Activated CD4-positive, alpha-beta memory T cell treated with anti-CD3 and anti-CD28 coated beads for 36 hours (primary cell): ENCODE data around the gene SORCS1. TPM values are rescaled to one million over a fixed set of nuclear protein-coding genes. Genes with fewer than 3 reads are reported as not detected.

Experiments
- CTCF ChIA-PET: fragments of 350-600 bp; sonication (Branson Sonifier 250); formaldehyde crosslinking; loops from one replicate; lab custom pipeline; 2021; ENCODE audit warnings: antibody characterized with exemption, inconsistent platforms; lab: Charles Lee
- POLR2A ChIA-PET: fragments of 350-600 bp; sonication (Branson Sonifier 250); formaldehyde crosslinking; loops from one replicate; lab custom pipeline; 2021; ENCODE audit warnings: antibody characterized with exemption; lab: Charles Lee
- DNase-seq: peaks from one replicate; pipeline ENCODE4 v3.0.0-alpha.2; 2020
- H3K27ac Mint-ChIP-seq: one replicate; pipeline ENCODE4 v1.8.0; 2021; ENCODE audit warnings: mixed read lengths
- H3K27me3 Mint-ChIP-seq: one replicate; pipeline ENCODE4 v1.8.0; 2021; ENCODE audit warnings: mixed read lengths
- H3K36me3 Mint-ChIP-seq: one replicate; pipeline ENCODE4 v1.8.0; 2021; ENCODE audit warnings: mixed read lengths
- H3K4me1 Mint-ChIP-seq: one replicate; pipeline ENCODE4 v1.8.0; 2021; ENCODE audit warnings: low read depth, mixed read lengths
- H3K4me3 Mint-ChIP-seq: one replicate; pipeline ENCODE4 v1.8.0; 2021; ENCODE audit warnings: mild to moderate bottlenecking, mixed read lengths
- H3K9me3 Mint-ChIP-seq: one replicate; pipeline ENCODE4 v1.8.0; 2021; ENCODE audit warnings: mixed read lengths
- intact Hi-C: fragments of 100-400 bp; cut with micrococcal nuclease; formaldehyde crosslinking; loops from one replicate; pipeline ENCODE4 v1.15.1; 2023
- total RNA-seq, 2 experiments: library from RNA; stranded (reverse); gene quantifications; one replicate each; pipeline ENCODE4 v1.2.3, GENCODE V29; 2021

The SORCS1 gene
- total RNA-seq, 2 experiments from 2014 or later = not detected

DNA sequence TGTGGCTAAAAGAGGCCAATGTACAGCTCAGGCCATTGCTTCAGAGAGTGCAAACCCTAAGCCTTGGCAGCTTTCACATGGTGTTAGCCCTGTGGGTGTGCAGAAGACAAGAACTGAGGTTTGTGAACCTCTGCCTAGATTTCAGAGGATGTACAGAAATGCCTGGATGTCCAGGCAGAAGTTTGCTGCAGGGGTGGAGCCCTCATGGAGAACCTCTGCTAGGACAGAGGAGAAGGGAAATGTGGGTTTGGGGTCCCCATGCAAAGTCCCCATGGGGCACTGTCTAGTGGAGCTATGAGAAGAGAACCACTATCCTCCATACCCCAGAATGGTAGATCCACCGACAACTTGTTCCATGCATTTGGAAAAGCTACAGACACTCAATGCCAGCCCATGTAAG lies 12.4 kb downstream of the SORCS1 start:
- ChIA-PET CTCF (no interaction called here), POLR2A (no interaction called here)
- peaks cover 42% of the 10 kb centered on the region for H3K9me3 Mint-ChIP-seq
- DNase-seq = no peak
- H3K4me1 Mint-ChIP-seq = no peaks in the 10 kb centered on the region
- H3K27me3 Mint-ChIP-seq = no peaks in the 10 kb centered on the region
- no peak overlapping the region for H3K27ac Mint-ChIP-seq
- H3K4me3 Mint-ChIP-seq = no peak overlapping the region
- H3K36me3 Mint-ChIP-seq = no peaks in the 10 kb centered on the region
- intact Hi-C loops = no loop called here

DNA sequence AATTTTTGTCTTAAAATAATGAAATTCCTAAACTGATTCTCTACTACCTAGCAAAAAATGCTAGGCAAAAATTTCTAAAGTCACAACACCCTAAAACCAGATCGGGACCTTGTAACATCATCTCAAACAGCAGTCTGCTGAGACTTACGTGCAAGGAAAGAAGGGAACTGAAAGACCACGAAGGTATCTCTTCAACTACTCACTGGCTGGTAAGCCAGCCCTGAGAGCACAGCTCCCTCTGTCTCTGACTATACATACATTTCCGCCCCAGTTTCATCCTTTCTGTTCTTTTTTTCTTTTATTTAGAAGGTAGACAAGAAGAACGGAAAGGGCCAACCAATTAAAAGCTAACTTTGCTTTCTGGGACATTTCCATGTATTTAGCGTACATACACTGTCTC lies 15.6 kb downstream of the SORCS1 start:
- Mint-ChIP-seq H3K9me3 (peaks cover 52% of the 10 kb centered on the region), H3K4me1 (no peaks in the 10 kb centered on the region), H3K4me3 (no peak overlapping the region), H3K27ac (no peak overlapping the region), H3K27me3 (no peaks in the 10 kb centered on the region), H3K36me3 (no peaks in the 10 kb centered on the region)
- intact Hi-C loops = no loop called here
- POLR2A ChIA-PET = no interaction called here
- DNase-seq = no peak
- CTCF ChIA-PET = no interaction called here

DNA sequence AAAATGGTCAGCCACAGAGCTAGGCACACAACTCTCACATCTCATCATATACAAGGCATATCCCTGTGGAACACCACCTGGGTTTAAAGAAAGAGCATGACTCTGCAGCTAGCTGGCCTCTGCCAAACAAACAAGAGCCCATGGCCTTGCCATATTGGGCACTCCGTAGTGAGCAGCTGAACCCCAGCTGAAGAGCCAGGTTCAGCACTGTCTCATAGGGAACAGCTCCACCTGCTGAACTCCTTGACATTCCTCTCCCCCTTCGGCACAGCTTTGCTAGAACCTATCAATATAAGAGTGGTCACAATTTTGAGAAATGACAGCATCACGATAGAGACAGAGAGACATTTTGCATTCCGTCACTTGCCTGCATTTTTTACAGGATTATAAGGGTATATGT lies 20.0 kb downstream of the SORCS1 start:
- Mint-ChIP-seq H3K4me1 (no peaks in the 10 kb centered on the region), H3K9me3 (peaks cover 19% of the 10 kb centered on the region), H3K4me3 (no peak overlapping the region), H3K27me3 (no peaks in the 10 kb centered on the region), H3K27ac (no peak overlapping the region), H3K36me3 (no peaks in the 10 kb centered on the region)
- intact Hi-C loops = no loop called here
- CTCF ChIA-PET = no interaction called here
- POLR2A ChIA-PET = no interaction called here
- DNase-seq = no peak

DNA sequence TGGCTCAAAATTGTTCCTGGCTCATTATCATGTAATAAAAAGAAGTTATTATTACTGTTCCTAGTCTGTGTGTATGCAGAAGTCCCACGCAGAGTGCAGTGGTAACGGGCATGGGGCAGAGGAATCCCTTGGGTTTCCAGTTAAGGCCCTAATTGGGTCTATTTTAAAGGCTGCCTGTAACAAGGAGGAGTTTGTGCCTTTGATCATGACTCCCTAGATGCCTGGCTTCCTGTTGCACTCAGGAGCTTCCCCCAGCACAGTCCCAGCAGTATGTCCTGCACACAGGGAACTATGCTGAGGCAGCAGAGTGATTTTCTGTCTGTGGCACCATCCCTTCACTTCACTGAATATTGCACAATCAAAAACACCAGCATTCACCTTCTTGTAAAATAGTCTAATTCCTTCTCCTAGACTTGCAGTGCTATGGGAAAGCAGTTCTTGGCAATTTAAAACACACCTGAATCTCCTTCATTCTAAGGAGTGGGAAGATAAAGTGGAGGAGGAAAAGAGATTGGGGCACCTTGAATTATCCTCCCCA lies 22.9 kb downstream of the SORCS1 start:
- Mint-ChIP-seq H3K36me3 (no peaks in the 10 kb centered on the region), H3K4me3 (no peak overlapping the region), H3K4me1 (no peaks in the 10 kb centered on the region), H3K27me3 (no peaks in the 10 kb centered on the region), H3K9me3 (peaks cover 9% of the 10 kb centered on the region), H3K27ac (no peak overlapping the region)
- ChIA-PET POLR2A (no interaction called here), CTCF (no interaction called here)
- intact Hi-C loops = no loop called here
- DNase-seq = no peak

DNA sequence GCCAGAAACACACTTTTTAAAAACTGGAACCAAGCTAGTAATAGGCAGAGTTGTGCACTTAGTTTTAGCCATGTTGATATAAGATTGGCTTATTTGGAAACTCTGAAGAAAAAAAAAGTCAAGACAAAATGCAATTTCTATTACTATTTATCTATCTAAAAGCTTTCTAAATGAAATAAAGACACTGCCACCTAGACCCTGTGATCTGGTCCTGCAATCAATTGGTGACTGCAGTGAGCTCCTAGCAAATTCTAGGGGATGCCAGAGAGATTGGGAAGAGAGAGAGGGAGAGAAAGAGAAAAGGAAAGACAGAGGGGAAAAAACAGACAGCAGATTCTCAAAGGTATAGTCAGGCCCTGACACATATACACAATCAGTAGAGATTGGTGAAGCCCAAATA lies 25.3 kb downstream of the SORCS1 start:
- intact Hi-C loops = no loop called here
- DNase-seq = no peak
- Mint-ChIP-seq H3K36me3 (no peaks in the 10 kb centered on the region), H3K27me3 (no peaks in the 10 kb centered on the region), H3K4me3 (no peak overlapping the region), H3K9me3 (peaks cover 4% of the 10 kb centered on the region), H3K4me1 (no peaks in the 10 kb centered on the region), H3K27ac (no peak overlapping the region)
- POLR2A ChIA-PET = no interaction called here
- CTCF ChIA-PET = no interaction called here

DNA sequence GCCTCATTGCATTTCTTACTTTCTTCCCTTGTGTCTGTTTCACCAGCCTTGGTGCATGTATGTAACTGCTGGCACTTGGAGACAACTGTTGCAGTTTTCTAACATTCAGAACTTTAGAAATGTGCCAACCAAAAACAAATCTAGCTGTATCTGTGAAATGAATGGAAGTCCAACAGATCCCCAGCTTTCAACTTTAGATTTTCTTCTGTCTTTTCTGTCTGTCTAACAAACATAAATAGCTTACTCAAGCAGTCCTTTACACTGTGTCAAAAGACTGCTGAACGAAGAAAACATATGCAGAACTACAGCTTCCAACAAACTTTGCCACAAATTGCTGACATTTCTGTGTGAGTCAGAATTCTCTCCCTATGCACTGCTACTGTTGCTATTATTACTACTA lies 30.9 kb downstream of the SORCS1 start:
- Mint-ChIP-seq H3K4me3 (no peak overlapping the region), H3K27ac (no peak overlapping the region), H3K27me3 (no peaks in the 10 kb centered on the region), H3K9me3 (peaks cover 4% of the 10 kb centered on the region), H3K4me1 (no peaks in the 10 kb centered on the region), H3K36me3 (no peaks in the 10 kb centered on the region)
- ChIA-PET POLR2A (no interaction called here), CTCF (no interaction called here)
- intact Hi-C loops = no loop called here
- no peak for DNase-seq

DNA sequence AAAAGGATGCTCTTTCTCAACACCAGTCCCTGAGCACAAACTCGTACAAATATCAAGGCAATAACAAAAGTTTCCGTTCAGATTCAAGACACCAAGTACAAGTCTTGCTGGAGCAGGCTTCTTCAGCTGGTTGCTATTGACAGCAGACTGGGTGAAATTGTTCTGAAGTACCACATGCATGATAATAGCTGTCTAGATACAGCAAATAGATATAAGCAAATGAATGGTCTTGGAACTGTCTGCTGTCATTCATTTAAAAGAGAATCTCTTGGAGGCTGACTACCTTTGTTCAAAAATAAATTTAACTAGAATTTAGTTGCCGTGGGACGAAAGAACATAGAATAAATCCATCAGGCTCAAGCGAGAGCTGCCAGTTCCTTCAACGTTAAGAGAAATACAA lies 35.5 kb downstream of the SORCS1 start:
- ChIA-PET CTCF (no interaction called here), POLR2A (no interaction called here)
- no peak overlapping the region for H3K27ac Mint-ChIP-seq
- H3K4me3 Mint-ChIP-seq = no peak overlapping the region
- intact Hi-C loops = no loop called here
- H3K27me3 Mint-ChIP-seq = no peaks in the 10 kb centered on the region
- no peaks in the 10 kb centered on the region for H3K4me1 Mint-ChIP-seq
- H3K36me3 Mint-ChIP-seq = no peaks in the 10 kb centered on the region
- DNase-seq = no peak
- H3K9me3 Mint-ChIP-seq = peaks cover 28% of the 10 kb centered on the region

DNA sequence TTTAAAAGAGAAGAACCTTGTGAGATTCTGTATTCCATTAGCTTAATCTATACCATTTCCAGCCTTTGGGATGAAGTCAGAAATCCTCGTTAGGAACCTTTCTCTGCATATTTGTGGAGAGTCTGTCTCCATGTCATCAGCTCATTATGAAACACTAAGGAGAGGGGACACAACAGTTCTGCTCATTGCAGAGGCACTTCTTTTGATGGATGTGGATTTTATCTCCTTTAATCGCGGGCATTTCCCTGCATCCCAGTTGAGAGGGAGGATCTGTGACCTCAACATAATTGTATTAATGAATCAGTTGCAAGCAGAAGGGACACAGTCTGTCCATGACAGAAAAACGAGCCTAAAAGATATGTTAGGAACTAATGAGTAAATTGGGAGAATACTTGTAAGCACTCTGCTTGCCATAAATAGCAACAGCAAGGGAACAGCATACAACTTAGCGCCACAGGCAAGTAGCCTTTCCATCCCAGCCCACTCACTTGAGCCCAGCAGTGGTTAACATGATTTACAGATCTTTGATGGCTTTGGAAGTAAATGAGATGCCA lies 37.9 kb downstream of the SORCS1 start:
- H3K27me3 Mint-ChIP-seq = no peaks in the 10 kb centered on the region
- DNase-seq = no peak
- no peaks in the 10 kb centered on the region for H3K4me1 Mint-ChIP-seq
- no peaks in the 10 kb centered on the region for H3K36me3 Mint-ChIP-seq
- intact Hi-C loops = no loop called here
- no peak overlapping the region for H3K27ac Mint-ChIP-seq
- CTCF ChIA-PET = no interaction called here
- peaks cover 25% of the 10 kb centered on the region for H3K9me3 Mint-ChIP-seq
- POLR2A ChIA-PET = no interaction called here
- H3K4me3 Mint-ChIP-seq = no peak overlapping the region

DNA sequence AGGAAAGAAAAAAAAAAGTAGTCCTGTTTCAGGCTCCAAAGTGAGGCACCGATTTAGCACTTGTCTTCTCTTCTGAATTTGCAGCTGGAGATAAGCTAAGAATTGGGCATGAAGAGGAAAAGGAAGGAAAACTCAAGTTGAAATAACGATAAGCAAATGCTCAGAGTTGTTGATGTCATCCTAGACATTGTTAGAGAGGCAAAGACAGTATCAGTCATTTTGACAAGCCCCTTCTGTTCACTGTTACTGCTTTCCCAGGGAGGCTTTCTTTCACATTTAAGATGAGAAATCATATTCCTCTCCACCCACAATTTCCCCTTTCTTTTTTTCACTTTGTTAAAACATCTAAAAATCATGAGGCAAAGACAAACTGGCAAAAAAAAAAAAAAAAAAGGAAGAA lies 41.8 kb downstream of the SORCS1 start:
- ChIA-PET CTCF (no interaction called here), POLR2A (no interaction called here)
- Mint-ChIP-seq H3K4me1 (no peaks in the 10 kb centered on the region), H3K36me3 (no peaks in the 10 kb centered on the region), H3K4me3 (no peak overlapping the region), H3K27me3 (no peaks in the 10 kb centered on the region), H3K9me3 (peaks cover 27% of the 10 kb centered on the region), H3K27ac (no peak overlapping the region)
- intact Hi-C loops = no loop called here
- DNase-seq = no peak

DNA sequence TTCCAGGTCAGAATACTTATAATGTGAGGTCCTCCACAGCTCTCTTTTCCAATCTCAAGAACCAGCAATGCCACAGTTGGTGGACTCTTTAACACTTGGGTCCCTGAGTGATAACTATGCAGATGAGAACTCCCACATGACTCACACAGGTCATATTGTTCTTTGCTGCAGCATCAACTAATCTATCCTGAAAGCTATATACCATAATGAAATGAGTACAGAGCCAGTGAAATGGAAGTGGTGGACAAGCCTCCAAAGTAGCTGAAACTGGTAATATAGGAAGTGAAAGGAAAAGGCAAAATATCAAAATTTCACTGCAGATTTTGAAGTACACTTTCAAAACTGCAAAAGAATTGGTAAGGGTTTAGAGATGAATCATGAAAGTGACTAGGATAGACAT lies 45.6 kb downstream of the SORCS1 start:
- H3K9me3 Mint-ChIP-seq = peaks cover 4% of the 10 kb centered on the region
- no peak for DNase-seq
- ChIA-PET POLR2A (no interaction called here), CTCF (no interaction called here)
- H3K36me3 Mint-ChIP-seq = no peaks in the 10 kb centered on the region
- H3K4me3 Mint-ChIP-seq = no peak overlapping the region
- H3K27me3 Mint-ChIP-seq = no peaks in the 10 kb centered on the region
- no peaks in the 10 kb centered on the region for H3K4me1 Mint-ChIP-seq
- intact Hi-C loops = no loop called here
- no peak overlapping the region for H3K27ac Mint-ChIP-seq

DNA sequence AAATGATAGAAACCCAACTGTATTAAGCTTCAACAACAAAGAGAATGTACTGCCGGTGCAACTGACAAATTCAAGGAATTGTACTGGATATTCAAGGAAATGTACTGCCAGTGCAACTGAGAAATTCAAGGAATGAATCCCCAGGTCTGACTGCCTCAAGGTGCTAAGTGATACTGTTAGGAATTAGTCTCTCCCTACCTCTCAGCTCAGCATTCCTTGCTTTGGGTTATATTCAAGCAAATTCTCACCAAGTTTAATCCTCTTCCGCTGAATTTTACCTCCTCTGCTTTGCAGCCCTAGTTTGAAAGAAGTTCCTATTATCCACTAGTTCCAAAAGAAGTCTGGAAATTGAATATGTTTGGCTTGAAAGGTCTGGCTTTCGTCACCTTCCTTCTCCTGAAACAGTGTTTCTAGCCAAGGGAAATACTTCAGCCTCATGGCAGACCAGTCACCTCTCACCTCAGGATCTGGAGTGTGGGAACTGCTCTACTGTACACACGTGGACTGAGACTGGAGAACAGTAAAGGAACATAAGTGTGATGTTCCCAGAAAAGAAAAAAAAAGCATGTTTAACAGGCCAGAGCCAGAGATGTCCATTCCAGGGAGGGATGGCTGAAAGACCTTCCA lies 60.4 kb downstream of the SORCS1 start:
- ChIA-PET POLR2A (no interaction called here), CTCF (no interaction called here)
- intact Hi-C loops = no loop called here
- H3K4me3 Mint-ChIP-seq = no peak overlapping the region
- DNase-seq = no peak
- H3K36me3 Mint-ChIP-seq = no peaks in the 10 kb centered on the region
- H3K9me3 Mint-ChIP-seq = peaks cover 18% of the 10 kb centered on the region
- no peak overlapping the region for H3K27ac Mint-ChIP-seq
- no peaks in the 10 kb centered on the region for H3K27me3 Mint-ChIP-seq
- H3K4me1 Mint-ChIP-seq = no peaks in the 10 kb centered on the region

DNA sequence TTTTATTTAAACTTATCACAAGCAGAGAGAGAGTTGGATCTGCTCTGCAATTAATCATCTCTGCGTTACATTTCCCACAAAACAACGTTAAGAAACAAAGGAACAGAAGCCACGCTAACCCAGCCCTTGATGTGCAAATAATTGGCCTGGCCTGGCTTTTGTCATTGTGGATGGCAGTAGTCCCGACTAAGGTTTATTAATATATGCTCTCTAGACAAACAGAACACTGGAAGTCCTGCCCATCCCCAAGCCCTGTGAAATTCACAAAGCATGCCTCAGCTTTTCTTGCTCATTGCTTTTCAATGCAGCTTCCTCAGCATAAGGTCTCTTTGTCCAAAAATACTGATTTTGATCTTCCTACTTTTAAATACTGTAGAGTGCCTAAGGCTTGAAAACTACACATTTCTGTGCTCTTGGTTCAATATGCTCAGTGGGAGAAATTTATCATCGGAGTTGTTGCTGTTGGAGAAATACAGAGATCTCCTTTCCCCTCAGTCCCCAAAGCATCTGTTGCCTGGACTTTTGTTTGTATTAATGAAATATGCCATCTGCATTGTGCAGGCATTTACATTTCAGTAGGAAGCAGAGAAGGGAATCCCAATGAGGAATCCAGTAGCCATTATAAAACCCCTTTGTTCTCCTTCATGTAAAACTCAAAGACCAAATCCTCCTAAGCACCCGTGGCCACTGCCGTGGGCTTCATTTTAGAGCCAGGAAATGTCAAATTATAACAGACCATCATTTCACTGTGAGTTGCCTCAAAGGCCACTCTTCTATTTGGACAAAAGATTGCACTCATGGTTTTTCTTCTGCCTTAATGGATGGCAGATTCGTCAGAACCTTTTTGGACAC lies 61.1 kb downstream of the SORCS1 start:
- Mint-ChIP-seq H3K36me3 (no peaks in the 10 kb centered on the region), H3K27me3 (no peaks in the 10 kb centered on the region), H3K27ac (no peak overlapping the region), H3K9me3 (peaks cover 12% of the 10 kb centered on the region), H3K4me1 (no peaks in the 10 kb centered on the region), H3K4me3 (no peak overlapping the region)
- ChIA-PET POLR2A (no interaction called here), CTCF (no interaction called here)
- intact Hi-C loops = no loop called here
- DNase-seq = no peak
